GM18951 (cell line): ENCODE measurements around the gene TXNDC9.
"Not testable (repeated sequence)": the region's sequence is repeated elsewhere in the genome, so short reads cannot be mapped to it uniquely, and the experiment has no call there.

Source experiments
- POLR2A ChIP-seq: IDR thresholded peaks from 4 replicates; pipeline ENCODE4 v1.6.1; 2011; ENCODE audit warnings: mild to moderate bottlenecking; ENCODE audit not compliant: insufficient read length, insufficient read depth; ENCODE audit errors: extremely low read depth
- in situ Hi-C: fragments of 300-500 bp; cut with MboI; formaldehyde crosslinking; loops from one replicate; pipeline ENCODE4 v1.12.0; 2022; ENCODE audit warnings: low sequenced_read_pairs, mixed read lengths, inconsistent platforms; ENCODE audit not compliant: unreplicated experiment

Gene TXNDC9

DNA sequence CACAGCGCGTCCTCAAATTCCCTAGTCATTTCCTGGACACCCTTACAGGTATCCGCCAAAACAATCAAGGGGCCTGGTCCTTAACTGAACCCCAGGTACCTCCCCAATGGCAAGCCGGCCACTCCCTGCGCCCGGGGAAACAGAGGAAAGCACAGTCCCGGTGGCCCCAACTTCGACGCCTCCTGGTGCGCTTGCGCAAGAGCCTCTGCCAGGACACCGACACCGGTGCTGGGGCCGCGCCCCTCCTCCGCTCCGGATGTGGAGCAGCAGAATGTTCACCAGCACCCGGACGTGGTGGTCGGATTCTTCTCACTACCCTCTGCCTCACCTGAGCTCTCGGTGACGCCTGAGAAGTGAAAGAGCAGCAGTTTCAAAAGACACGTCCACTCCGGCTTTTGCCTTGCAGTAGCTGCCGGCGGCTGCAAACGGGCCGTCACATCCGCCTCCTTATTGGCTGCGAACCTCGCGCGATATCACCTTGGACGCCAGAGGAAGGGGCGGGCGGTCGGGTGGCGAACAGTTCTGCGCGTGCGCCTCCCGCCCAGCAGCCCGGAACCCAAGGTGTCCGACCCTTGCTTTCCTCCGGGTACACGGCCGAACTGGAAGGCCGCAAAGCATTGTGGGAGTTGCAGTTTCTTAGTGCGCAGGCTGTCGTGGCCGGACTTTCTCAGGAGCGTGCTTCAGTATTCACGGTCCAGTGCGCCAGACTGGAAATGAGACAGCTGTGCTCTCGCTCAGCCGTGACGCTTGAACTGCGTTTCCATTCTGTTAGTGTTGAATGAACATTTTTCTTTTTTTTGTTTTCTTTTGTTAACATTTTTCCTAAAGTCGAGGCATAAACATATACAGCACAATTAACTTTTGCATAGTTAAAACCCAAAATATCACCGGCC lies at the start of gene TXNDC9:
TSS of gene TXNDC9 (minus strand) at position 423 of the 893 bp plus-strand sequence. CDS start 3,123 bp downstream, outside the sequence.
- TF ChIP-seq POLR2A = peak; percentile 93

GRCh38 chr2:99382143-99382542 lies 46.0 kb upstream of the TXNDC9 start:
- no peak for TF ChIP-seq POLR2A
- in situ Hi-C loops = no loop called here

More for the DNA sequence above, at the start of gene TXNDC9:
- in situ Hi-C loops = no loop called here

- TF ChIP-seq POLR2A = no peak
- in situ Hi-C loops = no loop called here
Observed at GRCh38 chr2:99380376-99381010, 44.4 kb upstream of the TXNDC9 start.

- in situ Hi-C loops = no loop called here
- TF ChIP-seq POLR2A = no peak
Observed at GRCh38 chr2:99377879-99378278, 41.7 kb upstream of the TXNDC9 start.

DNA sequence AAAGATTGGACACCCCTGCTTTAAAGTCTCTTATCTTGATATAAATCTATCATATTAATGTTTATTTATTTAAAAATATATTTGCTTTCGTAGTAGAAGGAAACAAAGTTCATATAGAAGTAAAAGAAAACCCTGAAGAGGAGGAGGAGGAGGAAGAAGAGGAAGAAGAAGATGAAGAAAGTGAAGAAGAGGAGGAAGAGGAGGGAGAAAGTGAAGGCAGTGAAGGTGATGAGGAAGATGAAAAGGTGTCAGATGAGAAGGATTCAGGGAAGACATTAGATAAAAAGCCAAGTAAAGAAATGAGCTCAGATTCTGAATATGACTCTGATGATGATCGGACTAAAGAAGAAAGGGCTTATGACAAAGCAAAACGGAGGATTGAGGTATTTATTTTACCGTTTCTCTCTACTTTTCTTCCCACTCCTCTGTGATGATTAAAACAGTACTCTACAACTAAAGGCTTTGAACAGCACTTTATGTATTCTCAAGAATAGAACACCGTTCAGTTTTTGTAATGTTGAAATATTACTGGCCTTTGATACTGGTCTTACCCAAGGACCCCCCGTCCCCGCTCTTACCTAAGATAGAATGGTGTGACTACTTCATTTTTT lies 40.2 kb upstream of the TXNDC9 start:
- no peak for TF ChIP-seq POLR2A
- in situ Hi-C loops = no loop called here

DNA sequence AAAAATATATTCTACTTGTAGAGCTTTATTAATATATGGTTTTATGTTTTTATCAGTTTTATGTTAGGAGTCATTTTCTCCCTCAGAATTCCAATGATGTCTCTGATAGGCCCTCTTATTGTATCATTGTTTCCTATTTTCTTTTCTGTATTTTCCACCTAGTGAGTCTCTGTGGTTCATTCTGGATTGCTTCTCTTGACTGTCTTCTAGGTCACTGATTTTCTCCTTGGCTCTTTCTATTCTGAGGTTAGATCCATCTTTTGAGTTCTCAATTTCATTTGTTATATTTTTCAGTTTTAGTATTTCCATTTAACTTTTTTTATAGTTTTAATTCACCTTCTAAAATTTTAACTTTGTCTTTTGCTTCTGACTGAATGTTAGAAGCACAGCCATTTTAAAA lies 38.6 kb upstream of the TXNDC9 start:
- in situ Hi-C loops = no loop called here
- TF ChIP-seq POLR2A = no peak

DNA sequence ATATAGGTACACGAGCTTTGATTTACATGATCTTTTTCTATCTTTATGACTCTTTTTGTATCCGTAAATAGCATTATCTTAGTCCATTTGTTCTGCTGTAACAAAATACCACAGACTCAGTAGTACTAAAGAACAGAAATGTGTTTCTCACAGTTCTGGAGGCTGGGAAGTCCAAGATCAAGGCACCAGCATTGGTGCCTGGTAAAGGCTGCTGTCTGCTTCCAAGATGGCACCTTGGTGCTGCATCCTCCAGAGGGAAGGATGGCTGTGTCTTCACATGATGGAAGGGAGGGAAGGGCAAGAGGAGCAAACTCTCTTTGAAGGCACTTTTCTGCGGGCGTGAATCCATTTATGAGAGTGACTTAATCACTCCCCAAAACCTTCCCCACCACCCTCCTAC lies 37.0 kb upstream of the TXNDC9 start:
- no peak for TF ChIP-seq POLR2A
- in situ Hi-C loops = no loop called here

DNA sequence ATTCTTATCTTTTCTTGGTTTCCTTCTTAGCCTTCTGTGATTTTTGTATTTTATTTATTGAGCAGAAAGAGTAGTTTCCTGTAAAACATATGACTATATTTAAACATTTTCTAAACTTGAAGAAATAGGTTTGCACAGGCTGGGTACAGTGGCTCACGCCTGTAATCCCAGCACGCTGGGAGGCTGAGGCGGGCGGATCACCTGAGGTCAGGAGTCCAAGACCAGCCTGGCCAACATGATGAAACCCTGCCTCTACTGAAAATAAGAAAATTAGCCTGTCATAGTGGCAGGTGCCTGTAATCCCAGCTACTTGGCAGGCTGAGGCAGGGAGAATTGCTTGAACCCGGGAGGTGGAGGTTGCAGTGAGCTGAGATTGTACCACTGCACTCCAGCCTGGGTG lies 32.7 kb upstream of the TXNDC9 start:
- in situ Hi-C loops = not testable (repeated sequence)

DNA sequence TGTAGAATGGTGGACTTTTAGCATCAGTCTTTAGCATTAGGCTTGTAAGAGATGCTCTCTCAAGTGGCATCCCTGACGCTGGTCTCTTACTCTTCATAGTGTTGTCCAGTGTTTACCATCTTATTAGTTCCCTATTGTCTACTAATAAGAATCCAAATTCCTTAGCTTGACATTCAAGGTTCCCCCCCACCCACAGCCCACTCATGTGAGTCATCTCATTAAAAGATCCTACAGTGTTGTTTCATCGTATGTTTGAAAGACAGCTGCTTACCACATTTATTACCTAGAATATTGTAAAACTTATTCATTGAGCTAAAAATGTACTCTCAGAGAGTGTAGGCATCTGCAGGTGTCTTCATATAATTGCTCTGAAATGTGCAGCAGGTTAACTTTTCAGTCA lies 29.5 kb upstream of the TXNDC9 start:
- no peak for TF ChIP-seq POLR2A

DNA sequence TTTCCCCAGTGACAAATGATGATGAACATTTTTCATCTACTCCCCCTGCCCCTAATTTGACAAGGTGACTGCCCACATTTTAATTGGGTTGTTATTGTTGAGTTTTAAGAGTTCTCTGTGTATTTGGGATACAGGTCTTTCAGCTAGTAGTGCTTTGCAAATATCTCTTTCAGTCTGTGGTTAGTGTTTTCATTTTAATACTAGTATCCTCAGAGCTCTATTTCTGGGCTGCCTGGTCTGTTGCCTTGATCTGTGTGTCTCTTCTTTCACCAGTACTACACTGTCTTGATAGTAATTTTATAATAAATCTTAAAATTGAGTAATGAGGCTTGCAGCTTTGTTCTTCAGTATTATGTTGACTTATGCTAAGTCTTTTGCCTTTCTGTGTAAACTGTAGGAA lies 20.7 kb upstream of the TXNDC9 start:
- no peak for TF ChIP-seq POLR2A
- in situ Hi-C loops = no loop called here

More for the DNA sequence above, 29.5 kb upstream of the TXNDC9 start:
- in situ Hi-C loops = no loop called here

- in situ Hi-C loops = not testable (repeated sequence)
Observed at GRCh38 chr2:99354825-99355224, 18.7 kb upstream of the TXNDC9 start.

GRCh38 chr2:99354070-99354469 lies 17.9 kb upstream of the TXNDC9 start:
- TF ChIP-seq POLR2A = no peak

DNA sequence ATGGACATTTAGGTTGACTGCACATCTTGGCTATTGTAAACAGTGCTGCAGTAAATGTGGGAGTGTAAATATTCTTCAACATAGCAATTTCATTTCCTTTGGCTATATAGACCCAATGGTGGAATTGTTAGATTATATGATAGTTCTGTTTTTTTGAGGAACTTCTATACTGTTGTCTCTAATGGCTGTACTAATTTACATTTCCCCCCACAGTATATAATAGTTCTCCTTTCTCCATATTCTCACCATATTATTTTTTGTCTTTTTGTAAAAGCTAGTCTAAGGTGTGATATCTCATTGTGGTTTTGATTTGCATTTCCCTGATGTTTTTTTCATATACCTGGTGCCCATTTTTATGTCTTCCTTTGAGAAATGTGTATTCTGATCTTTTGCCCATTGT lies 14.1 kb upstream of the TXNDC9 start:
- TF ChIP-seq POLR2A = no peak
- in situ Hi-C loops = no loop called here

More at GRCh38 chr2:99354070-99354469, 17.9 kb upstream of the TXNDC9 start:
- in situ Hi-C loops = no loop called here

- in situ Hi-C loops = no loop called here
- no peak for TF ChIP-seq POLR2A
Observed at GRCh38 chr2:99348173-99348572, 12.0 kb upstream of the TXNDC9 start.

DNA sequence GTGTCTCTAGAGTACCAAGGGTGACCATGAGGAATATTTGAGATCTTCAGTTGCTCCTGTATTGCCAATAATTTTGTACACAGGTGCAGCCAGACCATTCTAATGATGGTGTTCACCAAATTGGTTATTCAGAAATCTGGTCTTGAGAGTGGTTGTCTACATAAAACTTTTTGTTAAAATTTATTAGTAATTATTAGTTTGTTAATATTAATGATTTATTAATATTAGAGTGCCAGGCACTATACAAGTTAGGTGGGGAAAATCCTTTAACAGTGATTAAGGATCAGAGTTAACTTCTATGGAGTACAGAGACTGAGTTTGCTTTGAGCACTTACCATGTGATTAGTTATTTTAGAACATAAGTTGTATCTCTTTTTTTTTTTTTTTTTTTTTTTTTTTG lies 10.1 kb upstream of the TXNDC9 start:
- in situ Hi-C loops = no loop called here
- TF ChIP-seq POLR2A = no peak

- in situ Hi-C loops = not testable (repeated sequence)
Observed at GRCh38 chr2:99345446-99345845, 9.3 kb upstream of the TXNDC9 start.
